Activated CD8-positive, alpha-beta memory T cell treated with anti-CD3 and anti-CD28 coated beads, Interleukin-2, amount 50 U/mL, for 24 hours (primary cell): ENCODE measurements around the gene PHACTR4.
"Not testable (repeated sequence)": the region's sequence is repeated elsewhere in the genome, so short reads cannot be mapped to it uniquely, and the experiment has no call there.

ENCODE experiments used
- DNase-seq: peaks from one replicate; pipeline ENCODE4 v3.0.0-alpha.2; 2020; ENCODE audit errors: extremely low read depth

PHACTR4 gene

DNA sequence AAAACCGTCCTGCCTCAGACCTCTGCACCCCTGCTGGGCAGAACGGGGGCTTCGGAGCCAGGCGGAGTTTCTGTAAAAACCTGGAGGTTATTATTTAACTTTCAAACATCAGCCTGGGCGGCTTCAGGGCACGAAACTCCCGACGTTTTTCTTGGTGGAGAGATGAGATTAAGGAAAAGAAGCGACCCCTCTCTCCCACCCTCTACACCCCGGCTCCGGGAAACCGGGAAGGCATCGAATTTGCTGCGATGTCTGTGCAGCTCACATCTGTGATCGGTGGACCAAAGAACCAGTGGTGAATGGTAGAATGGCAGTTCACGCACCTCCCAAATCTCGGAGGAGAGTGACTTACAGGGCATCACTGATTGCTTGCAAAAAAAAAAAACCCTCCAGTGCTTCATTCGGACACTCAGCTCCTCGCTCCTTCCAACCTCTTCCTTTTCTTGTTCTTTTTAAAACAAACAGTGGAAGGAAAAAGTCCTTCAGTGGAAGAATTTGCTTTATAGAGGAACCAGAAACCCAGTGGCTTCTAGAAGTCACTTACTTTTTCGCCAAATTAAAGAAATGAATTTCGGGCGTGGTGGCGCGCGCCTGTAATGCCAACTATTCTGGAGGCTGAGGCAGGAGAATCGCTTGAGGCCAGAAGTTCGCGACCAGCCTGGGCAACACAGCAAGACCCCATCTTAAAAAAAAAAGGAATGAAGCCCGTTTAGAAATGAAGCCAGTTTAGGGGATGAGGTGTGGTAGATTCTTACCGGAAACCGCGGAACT is 884 bp downstream of the PHACTR4 start:
- DNase-seq: no peak

DNA sequence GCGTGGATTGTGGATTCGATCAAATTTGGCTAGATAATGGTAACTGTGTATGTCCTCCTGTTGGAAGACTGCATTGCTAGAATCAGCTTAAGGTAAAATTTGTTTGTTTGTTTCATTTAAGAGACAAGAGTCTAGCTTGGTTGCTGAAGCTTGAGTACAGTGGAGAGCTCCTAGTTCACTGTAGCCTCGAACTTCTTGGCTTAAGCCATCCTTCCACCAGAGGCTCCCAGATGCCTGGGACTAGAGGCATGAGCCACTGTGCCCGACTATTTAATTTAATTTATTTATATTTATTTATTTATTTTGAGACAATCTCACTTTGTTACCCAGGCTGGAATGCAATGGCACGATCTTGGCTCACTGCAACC is 1.5 kb downstream of the PHACTR4 start:
- no peak for DNase-seq

DNA sequence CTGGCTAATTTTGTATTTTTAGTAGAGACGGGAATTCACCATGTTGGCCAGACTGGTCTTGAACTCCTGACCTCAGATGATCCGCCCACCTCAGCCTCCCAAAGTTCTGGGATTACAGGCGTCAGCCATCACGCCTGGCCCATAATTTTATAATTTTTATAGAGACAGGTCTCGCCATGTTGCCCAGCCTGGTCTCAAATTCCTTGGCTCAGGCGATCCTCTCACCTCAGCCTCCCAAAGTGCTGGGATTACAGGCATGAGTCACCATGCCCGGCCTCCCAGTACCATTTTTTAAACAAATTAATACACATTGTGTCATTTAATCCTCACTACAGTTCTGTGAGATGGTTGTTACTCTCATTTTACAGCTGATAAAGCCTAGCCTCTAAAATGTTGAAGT is 3.9 kb downstream of the PHACTR4 start:
- DNase-seq: not testable (repeated sequence)

DNA sequence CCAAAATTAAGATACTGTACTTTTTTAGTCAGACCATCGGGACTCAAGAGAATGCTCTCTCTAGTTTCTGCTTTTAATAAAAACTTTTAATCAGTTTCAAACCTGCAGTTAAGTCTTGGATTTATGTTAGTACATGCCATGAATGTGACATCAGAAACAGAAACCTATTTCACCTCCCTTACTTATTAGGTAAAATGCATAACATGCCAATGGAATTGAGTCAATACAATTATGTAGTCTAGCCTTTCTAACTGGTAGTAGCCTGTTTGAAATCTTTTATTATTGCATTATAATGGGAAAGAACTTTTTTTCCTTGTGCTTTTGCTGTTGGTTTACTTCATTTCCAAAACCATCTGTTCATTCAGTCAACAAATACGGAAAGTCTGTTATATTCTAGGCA is 4.8 kb downstream of the PHACTR4 start:
- DNase-seq: no peak

DNA sequence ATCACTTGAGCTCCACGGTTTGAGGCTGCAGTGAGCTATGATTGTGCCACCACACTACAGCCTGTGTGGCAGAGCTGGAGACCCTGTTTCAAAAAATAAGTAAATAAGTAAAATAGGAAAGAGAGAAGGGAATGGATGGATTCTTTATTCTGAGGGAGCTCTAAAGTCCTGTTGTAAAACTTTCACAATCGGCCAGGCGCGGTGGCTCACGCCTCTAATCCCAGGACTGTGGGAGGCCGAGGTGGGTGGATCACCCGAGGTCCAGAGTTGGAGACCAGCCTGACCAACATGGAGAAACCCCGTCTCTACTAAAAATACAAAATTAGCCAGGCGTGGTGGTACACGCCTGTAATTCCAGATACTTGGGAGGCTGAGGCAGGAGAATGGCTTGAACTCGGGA is 6.1 kb downstream of the PHACTR4 start:
- not testable (repeated sequence) for DNase-seq

DNA sequence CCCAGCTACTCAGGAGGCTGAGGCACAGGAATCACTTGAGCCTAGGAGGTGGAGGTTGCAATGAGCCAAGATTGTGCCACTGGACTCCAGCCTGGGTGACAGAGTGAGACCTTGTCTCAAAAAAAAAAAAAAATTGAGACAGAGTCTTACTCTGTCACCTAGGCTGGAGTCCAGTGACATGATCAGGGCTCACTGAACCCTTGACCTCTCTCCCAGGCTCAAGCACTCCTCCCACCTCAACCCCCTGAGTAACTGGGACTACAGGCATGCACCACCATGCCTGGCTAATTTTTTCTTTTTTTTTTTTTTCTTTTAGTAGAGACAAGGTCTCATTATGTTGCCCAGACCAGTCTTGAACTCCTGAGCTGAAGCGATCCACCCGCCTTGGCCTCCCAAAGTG is 6.7 kb downstream of the PHACTR4 start:
- DNase-seq: not testable (repeated sequence)

DNA sequence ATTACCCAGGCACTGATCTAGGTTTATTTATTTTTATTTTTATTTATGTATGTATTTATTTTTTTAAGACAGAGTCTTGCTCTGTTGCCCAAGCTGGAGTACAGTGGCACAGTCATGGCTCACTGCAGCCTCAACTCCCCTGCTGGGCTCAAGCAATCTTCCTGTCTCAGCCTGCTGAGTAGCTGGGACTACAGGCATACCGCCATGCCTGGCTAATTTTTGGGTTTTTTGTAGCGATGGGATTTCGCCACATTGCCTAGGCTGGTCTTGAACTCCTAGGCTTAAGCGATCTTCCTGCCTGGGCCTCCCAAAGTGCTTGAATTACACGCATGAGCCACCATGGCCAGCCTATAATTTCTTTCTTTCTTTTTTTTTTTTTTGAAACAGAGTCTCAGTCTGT is 9.4 kb downstream of the PHACTR4 start:
- DNase-seq: no peak

DNA sequence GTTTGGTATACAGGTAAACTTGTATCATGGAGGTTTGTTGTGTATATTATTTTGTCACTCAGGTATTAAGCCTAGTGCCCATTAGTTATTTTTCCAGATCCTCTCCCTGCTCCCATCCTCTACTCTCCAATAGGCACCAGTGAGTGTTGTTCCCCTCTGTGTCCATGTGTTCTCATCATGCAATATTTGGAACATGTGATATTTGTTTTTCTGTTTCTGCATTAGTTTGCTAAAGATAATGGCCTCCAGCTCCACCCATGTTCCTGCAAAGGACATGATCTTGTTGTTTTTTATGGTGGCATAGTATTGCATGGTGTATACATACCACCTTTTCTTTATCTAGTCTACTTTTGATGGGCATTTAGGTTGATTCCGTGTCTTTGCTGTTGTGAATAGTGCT is 10.9 kb downstream of the PHACTR4 start:
- no peak for DNase-seq

DNA sequence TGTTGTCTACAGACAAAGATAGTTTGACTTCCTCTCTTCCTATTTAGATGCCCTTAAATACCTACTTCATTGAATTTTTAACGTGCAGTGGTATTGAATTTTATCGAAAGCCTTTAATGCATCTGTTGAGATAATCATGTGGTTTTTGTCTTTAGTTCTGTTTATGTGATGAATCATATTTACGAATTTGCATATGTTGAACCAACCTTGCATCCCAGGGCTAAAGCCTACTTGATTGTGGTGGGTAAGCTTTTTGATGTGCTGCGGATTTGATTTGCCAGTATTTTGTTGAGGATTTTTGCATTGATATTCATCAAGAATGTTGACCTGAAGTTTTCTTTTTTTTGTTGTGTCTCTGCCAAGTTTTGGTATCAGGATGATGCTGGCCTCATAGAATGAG is 14.2 kb downstream of the PHACTR4 start:
- DNase-seq: not testable (repeated sequence)

DNA sequence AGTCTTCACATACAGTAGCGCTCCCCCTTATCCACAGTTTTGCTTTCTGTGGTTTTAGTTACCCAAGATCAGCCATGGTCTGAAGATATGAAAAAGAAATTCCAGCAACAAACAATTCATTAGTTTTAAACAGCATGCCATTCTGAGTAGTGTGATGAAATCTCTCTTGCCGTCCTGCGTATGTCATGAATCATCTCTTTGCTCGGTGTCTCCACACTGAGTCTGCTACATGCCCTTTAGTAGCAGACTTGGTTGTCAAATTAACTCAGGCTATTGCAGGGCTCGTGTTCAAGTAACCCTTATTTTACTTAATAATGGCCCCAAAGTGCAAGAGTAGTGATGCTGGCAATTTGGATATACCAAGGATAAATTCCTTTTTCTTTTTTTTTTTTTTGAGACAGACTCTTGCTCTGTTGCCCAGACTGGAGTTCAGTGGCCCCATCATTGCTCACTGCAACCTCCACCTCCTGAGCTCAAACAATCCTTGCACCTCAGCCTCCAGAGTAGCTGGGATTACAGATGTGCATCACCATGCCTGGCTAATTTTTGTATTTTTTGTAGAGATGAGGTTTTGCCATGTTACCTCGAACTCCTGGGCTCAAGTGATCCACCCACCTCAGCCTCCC is 22.6 kb downstream of the PHACTR4 start:
- no peak for DNase-seq

DNA sequence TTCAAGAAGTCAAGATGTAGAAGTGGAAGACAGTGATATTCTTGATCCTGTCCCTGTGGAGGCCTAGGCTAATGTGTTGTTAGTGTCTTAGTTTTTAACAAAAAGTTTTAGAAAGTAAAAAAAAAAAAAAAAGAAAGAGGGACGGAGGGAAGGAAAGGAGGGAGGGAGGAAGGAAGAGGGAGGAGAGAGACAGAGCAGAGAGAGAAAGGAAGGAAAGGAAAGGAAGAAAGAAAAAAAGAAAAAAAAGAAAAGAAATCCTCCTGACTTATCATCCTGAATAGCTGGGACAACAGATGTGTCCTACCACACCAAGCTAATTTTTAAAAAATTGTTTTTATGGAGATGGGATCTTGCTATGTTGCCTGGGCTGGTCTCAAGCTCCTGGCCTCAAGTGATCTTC is 24.6 kb downstream of the PHACTR4 start:
- no peak for DNase-seq

DNA sequence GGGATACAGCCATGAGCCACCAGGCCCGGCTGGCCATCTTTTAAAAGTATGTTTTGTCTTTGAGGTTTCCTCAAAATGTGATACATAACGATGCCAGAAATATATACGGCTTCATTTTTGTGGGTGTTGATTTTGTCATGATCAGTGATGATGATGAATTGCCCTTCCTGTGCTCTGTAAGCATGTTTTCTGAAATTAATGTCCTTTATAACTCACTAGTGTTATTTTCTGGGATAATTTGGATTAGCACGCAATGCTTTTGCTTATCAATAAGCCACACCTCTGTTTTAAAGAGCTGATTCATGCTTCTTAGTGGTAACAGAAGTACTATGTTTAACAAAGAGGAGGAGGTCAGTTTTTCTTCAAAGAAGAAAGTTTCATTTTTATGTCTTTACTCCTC is 25.6 kb downstream of the PHACTR4 start:
- no peak for DNase-seq

DNA sequence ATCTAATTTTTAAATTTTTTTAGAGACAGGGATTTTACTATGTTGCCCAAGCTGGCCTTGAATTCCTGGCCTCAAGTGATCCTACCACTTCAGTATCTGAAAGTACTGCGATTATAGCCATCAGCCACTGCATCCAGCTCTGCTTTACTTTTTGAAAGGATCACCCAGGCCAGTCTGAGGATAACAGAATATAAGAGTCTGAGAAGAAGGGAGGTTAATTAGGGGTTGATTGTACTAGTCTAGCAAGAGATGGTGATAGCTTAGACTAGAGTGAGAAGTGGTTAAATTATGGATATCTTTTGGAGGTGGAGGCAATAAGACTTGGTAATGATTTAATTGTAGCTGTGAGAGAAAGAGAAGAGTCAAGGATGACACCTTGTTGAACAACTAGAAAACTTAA is 32.2 kb downstream of the PHACTR4 start:
- DNase-seq: no peak

DNA sequence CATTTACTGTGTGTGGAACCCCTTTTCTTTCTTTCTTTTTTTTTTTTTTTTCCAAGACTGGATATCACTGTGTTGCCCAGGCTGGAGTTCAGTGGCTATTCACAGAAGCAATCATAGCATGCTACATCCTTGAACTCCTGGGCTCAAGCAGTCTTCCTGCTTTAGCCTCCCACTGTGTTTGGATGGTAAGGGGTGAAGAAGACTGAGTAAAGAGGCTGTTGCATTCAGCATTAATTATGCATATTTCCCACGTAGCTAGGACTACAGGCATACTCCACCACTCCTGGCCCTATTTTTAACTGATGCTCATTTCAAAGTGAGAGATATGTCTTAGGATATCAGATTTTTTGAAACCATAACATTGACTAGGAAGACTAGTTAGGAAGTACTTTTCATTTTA is 39.5 kb downstream of the PHACTR4 start:
- no peak for DNase-seq

DNA sequence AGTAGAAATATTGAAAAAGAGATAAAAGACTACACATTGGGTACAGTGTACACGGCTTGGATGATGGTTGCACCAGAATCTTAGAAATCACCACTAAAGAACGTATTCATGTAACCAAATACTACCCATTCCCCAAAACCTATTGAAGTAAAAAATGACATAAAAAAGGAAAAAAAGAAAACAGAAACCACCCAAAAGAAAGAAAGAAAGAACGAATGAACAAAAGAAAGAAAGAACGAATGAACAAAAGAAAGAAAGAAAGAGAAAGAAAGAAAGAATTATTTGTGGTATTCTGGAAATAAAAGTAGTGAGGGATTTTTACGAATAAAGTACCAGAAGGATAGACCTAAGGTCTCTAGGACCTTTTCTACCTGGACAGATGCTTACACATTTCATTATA is 42.1 kb downstream of the PHACTR4 start:
- DNase-seq: no peak

DNA sequence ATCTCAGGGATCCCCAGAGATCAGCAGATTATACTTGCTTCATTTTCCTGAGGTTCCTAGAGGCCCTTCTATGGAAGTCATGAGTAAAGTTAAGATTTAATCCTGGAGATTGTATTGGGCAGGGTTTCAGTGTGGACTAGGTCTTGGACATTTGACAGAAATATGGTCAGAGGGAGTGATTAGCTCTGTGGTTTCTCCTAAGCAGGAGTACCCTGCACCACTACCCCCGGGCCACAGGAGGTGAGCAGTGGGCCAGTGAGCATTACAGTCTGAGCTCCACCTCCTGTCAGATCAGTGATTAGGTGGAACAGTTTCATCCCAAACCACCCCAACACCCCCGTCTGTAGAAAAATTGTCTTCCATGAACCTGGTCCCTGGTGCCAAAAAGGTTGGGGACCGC is 43.2 kb downstream of the PHACTR4 start:
- DNase-seq: no peak

DNA sequence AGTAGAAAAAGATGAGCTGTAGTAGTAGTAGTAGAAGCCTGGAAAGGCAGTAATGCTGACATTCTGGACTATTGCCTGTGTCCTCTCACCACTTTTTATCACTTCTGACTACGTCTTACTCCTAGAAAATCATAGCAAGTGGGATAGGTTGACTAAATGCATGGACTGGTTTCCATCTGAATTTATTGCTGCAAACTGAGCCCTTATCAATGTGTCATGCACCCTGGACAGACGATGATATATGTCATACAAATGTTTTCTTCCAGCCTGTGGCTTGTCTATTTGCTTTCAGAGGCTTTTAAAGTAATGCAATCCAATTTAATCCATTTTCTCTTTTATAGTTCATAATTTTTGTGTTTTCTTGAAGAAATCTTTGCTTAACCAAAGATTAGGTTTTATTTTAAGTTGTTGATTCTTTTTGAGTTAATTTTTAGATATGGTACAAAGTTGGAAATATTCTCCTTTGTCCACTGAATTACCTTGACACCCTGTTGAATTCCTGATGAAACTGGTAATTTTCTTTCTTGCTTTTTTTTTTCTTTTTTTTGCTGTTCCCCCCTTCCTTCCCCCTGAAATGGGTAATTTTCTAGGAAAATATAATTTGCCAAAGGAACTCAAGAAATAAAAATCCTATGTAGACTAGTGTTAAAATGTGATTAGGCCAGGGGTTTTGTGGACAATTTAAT is 47.1 kb downstream of the PHACTR4 start:
- no peak for DNase-seq

DNA sequence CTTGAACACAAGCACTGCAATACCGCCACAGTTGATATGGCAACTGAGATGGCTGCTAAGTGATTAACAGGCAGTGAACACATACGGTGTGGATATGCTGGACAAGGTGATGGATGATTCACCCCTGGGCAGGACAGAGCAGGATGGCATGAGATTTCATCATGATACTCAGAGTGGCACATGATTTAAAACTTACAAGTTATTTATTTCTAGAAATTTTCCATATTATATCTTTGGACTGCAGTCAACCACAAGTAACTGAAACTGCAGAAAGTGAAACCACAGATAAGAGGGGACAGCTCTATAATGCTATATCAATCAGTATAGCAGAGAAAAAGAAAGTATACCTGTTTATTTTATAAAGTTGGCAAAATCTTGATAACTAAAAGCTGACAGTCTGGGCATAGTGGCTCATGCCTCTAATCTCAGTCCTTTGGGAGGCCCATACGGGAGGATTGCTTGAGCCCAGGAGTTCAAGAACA is 47.9 kb downstream of the PHACTR4 start:
- no peak for DNase-seq

DNA sequence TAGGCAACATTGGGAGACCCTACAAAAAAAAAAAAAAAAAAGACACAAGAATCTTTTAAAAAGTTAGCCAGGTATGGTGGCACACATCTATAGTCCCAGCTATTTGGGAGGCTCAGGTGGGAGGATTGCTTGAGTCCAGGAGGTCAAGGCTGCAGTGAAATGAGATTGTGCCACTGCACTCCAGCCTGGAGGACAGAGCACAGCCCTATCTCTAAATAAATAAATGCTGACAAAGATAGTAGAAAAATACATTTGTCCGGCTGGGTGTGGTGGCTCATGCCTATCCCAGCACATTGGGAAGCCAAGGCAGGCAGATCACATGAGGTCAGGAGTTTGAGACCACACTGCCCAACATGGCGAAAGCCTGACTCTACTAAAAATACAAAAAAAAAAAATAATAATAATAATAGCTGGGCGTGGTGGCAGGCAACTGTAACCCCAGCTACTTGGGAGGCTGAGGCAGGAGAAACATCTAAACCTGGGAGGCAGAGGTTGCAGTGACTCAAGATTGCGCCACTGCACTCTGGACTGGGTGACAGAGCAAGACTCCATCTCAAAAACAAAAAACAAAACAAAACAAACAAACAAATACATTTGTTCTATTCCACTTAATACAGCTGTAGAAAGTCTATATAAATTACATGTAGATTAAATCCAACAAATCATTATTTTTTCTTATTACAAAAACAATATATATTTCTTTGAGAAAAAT is 48.5 kb downstream of the PHACTR4 start:
- DNase-seq: no peak

DNA sequence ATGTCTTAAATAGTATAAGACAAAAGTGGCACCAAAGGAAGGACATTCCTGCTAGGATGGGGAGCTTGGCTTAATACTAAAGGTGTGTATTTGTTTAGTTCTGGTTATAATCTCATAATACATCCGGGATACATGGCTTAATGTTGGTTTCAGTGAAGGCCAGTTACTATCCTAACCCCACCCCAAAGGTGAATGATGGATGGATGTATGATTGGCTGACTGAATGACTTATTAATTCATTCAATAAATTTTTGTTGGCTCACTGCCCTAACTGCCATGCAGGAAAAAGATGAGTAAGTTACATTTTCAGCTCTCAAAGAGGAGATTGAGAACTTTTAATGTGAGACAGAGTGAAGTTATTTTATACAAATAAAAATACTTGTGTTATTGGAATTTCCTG is 52.2 kb downstream of the PHACTR4 start:
- DNase-seq: no peak

DNA sequence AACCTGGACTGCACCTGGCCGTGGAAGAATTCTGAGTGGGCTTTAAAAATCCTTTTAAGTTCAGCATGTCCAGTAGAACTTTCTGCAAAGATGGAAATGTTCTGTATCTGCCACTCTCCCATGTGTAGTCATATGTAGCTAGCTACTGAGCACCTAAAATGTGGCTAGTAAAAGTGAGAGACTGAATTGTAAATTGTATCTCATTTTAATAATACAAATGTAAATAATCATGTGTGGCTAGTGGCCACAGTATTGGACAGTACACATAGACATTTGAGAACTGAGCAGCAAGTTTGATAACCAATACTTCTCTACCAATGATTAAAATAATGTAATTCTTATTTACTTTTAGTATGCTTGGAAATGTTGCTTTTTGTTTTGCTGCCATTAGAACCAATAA is 57.3 kb downstream of the PHACTR4 start:
- no peak for DNase-seq

DNA sequence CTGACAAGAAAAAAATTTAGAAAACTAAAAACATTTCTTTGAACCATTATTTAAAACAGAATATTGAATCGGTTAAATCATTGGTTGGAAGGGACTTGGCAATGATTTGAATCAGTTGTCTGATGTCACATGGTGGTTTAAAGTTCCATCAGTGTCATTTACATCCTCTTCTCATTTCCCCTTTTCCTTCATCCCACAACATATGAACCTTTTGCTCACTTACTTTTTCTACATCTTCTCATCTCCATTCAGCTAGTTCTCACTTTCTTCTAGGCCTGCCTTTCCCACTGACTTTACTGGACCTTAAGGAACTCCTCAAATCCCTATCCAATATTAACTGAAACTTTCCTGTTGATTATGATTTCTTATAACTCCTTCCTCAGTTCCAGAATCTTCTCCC is 58.5 kb downstream of the PHACTR4 start:
- DNase-seq: no peak
